ENCODE measurements around the gene HUWE1.

DNA sequence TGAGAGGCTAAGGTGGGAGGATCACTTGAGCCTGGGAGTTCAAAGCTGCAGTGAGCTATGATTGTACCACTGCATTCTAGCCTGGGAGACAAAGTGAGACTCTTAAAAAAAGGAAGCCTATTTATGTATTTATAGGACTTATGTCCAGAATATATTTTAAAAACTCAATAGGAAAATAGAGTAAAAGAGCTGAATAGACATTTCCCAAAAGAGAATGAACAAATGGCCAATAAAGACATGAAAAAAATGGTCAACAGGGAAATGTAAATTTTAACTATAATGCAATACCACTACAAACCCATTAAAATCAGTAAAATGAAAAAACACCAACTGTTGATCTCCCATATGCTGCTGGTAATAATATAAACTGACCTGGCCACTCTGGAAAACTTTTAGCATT is 115.0 kb downstream of the HUWE1 start:
- no peak for TF ChIP-seq POLR2A (IDR thresholded peaks at IDR 0.05)
- TF ChIP-seq, protein P1, sequence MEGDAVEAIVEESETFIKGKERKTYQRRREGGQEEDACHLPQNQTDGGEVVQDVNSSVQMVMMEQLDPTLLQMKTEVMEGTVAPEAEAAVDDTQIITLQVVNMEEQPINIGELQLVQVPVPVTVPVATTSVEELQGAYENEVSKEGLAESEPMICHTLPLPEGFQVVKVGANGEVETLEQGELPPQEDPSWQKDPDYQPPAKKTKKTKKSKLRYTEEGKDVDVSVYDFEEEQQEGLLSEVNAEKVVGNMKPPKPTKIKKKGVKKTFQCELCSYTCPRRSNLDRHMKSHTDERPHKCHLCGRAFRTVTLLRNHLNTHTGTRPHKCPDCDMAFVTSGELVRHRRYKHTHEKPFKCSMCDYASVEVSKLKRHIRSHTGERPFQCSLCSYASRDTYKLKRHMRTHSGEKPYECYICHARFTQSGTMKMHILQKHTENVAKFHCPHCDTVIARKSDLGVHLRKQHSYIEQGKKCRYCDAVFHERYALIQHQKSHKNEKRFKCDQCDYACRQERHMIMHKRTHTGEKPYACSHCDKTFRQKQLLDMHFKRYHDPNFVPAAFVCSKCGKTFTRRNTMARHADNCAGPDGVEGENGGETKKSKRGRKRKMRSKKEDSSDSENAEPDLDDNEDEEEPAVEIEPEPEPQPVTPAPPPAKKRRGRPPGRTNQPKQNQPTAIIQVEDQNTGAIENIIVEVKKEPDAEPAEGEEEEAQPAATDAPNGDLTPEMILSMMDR (IDR thresholded peaks at IDR 0.05) = no peak

Measured in testis (tissue), 2 donors.